Measurements from ENCODE around the gene BDH1.

- TF ChIP-seq EZH2phosphoT487 (conservative IDR thresholded peaks at IDR 0.05; ENCODE audit: low read length): no peak
- TF ChIP-seq, protein P1, sequence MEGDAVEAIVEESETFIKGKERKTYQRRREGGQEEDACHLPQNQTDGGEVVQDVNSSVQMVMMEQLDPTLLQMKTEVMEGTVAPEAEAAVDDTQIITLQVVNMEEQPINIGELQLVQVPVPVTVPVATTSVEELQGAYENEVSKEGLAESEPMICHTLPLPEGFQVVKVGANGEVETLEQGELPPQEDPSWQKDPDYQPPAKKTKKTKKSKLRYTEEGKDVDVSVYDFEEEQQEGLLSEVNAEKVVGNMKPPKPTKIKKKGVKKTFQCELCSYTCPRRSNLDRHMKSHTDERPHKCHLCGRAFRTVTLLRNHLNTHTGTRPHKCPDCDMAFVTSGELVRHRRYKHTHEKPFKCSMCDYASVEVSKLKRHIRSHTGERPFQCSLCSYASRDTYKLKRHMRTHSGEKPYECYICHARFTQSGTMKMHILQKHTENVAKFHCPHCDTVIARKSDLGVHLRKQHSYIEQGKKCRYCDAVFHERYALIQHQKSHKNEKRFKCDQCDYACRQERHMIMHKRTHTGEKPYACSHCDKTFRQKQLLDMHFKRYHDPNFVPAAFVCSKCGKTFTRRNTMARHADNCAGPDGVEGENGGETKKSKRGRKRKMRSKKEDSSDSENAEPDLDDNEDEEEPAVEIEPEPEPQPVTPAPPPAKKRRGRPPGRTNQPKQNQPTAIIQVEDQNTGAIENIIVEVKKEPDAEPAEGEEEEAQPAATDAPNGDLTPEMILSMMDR (IDR thresholded peaks at IDR 0.05; ENCODE audit: insufficient read depth, low read length, poor library complexity, severe bottlenecking): no peak
These were observed 79.7 kb downstream of the BDH1 start for GRCh38 chr3:197475997-197476525.

All from SU-DHL-6 (cell line).